ENCODE results near the gene SLC13A4. TPM values are rescaled to one million over a fixed set of nuclear protein-coding genes. Genes with fewer than 3 reads are reported as not detected.

SLC13A4 gene
- total and polyA plus RNA-seq, 2 of the 13 experiments (the other 11 are each of a cell fraction or from before 2014, with no cell fraction given): 0.04 TPM; not detected in 1

DNA sequence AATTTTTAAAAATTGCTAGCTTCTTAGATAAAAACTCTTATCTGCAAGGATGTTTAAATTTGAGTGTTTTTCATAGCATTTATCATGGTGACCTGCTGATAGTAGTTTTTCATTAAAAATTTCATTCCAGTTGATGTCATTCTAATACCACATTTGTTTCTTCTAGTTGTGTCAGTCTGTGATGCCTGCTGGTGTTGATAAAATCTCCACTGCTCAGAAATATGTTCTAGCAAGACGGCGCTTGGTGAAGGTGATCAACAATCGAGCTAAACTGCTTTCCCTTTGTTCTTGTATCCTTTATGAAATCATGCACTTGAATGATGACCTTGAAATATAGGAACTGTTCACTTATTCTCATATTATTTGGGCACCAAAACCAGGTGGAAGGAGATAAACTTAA lies 83.3 kb downstream of the SLC13A4 start:
- POLR2A ChIA-PET: no interaction called here
- no peak for DNase-seq (ENCODE audit: low spot score)

More for the DNA sequence above, 83.3 kb downstream of the SLC13A4 start:
- Histone ChIP-seq H3K4me3 (replicated peaks in 1 of 3; ENCODE audit: insufficient read depth in 1 of 3, low read depth in 2 of 3, low read length in 3 of 3) (no peak overlapping the region), H3K27ac (ENCODE audit: extremely low read length, insufficient read depth, low read length) (no peak overlapping the region), H3K79me2 (ENCODE audit: insufficient read depth, low read length) (no peaks in the 10 kb centered on the region), H3K9me3 (ENCODE audit: low read length) (no peaks in the 10 kb centered on the region), H2AFZ (ENCODE audit: low read length) (no peak overlapping the region), H3K4me1 (ENCODE audit: insufficient read depth, low read length) (no peaks in the 10 kb centered on the region), H3K27me3 (ENCODE audit: control insufficient read depth in 1 of 2, insufficient read depth in 2 of 2, low read length in 2 of 2) (no peaks in the 10 kb centered on the region), H3K4me2 (ENCODE audit: low read depth, low read length) (no peak overlapping the region), H3K36me3 (replicated peaks in 1 of 2; ENCODE audit: control insufficient read depth in 1 of 2, insufficient read depth in 2 of 2, low read length in 2 of 2) (peaks cover 13 to 70% of the 10 kb centered on the region in 2 experiments), H4K20me1 (ENCODE audit: insufficient read depth, low read length) (no peaks in the 10 kb centered on the region), H3K9ac (ENCODE audit: insufficient read depth, low read depth, low read length) (no peak overlapping the region)
- ATAC-seq (no peak), FAIRE-seq (no peak)
- no peak for TF ChIP-seq SNAI1 (CRISPR knock-in tag; IDR thresholded peaks at IDR 0.05; ENCODE audit: borderline replicate concordance)
- no peak for TF ChIP-seq SMC3 (IDR thresholded peaks at IDR 0.05; ENCODE audit: low read length)
- TF ChIP-seq KDM4B (CRISPR knock-in tag; IDR thresholded peaks at IDR 0.05): no peak
- no peak for TF ChIP-seq SUZ12 (IDR thresholded peaks at IDR 0.05; ENCODE audit: low read depth, low read length)
- no peak for TF ChIP-seq ZNF441 (CRISPR knock-in tag; IDR thresholded peaks at IDR 0.05; ENCODE audit: borderline replicate concordance)
- TF ChIP-seq ZNF672 (CRISPR knock-in tag; IDR thresholded peaks at IDR 0.05): no peak
- TF ChIP-seq ZNF570 (CRISPR knock-in tag; IDR thresholded peaks at IDR 0.05; ENCODE audit: borderline replicate concordance): no peak
- no peak for TF ChIP-seq ZXDC (CRISPR knock-in tag; IDR thresholded peaks at IDR 0.05)
- TF ChIP-seq ZNF407 (CRISPR knock-in tag; IDR thresholded peaks at IDR 0.05; ENCODE audit: not compliant biosample characterization): no peak
- no peak for TF ChIP-seq KDM3A (CRISPR knock-in tag; IDR thresholded peaks at IDR 0.05; ENCODE audit: low read depth)
- TF ChIP-seq, protein P1, sequence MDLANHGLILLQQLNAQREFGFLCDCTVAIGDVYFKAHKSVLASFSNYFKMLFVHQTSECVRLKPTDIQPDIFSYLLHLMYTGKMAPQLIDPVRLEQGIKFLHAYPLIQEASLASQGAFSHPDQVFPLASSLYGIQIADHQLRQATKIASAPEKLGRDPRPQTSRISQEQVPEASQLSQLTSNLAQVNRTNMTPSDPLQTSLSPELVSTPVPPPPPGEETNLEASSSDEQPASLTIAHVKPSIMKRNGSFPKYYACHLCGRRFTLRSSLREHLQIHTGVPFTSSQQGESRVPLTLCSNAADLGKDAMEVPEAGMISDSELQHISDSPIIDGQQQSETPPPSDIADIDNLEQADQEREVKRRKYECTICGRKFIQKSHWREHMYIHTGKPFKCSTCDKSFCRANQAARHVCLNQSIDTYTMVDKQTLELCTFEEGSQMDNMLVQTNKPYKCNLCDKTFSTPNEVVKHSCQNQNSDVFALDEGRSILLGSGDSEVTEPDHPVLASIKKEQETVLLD (CRISPR knock-in tag; IDR thresholded peaks at IDR 0.05; ENCODE audit: low read depth): no peak
- CTCF ChIA-PET (ENCODE audit: low intra/inter-chr PET ratio, low total read pairs): interaction anchor here (2.0 kb wide), 2 partner anchors 24 to 363 kb away, joined by 14 to 16 read pairs; no protein-coding TSS in a partner anchor
- in situ Hi-C loops (cut with HindIII; ENCODE audit: extremely low pct_ligation_motif_present, low pct_unique_long_range_greater_than_20kb): loop anchor here (10.0 kb wide), 1 partner anchor 370 kb away; no protein-coding TSS in a partner anchor
- WGBS (ENCODE audit: low lambda C conversion rate): 87% methylated on average over 3 of the region's 3 CpGs
- BruUV-seq (replicated peaks): no TSS peak
- intact Hi-C loops (cut with micrococcal nuclease; ENCODE audit: unreplicated experiment): loop anchor here (1.0 kb wide), 2 partner anchors 132 to 363 kb away; no protein-coding TSS in a partner anchor

Data from HepG2 (cell line).